SKM-1 (cell line): ENCODE results near the gene STK16.

Source experiments
- DNase-seq: peaks from one replicate; lab custom pipeline; 2025; ENCODE audit not compliant: unreplicated experiment; lab: John Stamatoyannopoulos, UW

The STK16 gene

DNA sequence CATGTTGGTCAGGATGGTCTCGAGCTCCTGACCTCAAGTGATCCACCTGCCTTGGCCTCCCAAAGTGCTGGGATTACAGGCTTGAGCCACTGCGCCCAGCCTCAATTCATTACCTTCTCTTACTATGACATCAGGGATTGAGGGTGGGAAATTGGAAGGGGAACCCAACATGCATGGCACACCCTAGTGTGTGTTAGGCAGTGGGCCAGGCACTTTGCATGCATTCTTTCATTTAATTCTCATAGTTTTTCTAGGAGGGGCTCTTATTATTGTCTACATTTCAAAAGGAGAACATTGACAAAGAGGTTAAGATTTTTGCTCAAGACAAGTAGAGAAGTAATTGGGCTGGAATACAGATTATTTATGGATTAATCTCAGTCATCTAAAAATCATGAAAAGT lies 23.0 kb downstream of the STK16 start:
- DNase-seq, result no peak

- no peak for DNase-seq
Measured at GRCh38 chr2:219269362-219270054, 24.2 kb downstream of the STK16 start.

DNA sequence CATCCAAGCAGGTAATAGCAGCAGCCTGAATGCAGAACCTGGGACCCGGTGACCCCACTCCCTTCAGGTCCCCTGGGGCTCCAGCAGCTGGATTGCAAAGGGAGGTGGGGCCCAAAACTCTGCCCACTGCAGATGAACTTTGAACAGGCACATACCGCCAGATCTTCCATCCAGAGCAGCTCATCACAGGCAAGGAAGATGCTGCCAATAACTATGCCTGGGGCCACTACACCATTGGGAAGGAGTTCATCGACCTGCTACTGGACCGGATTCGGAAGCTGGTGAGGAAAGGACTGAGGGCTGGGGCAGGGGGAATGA lies 24.7 kb downstream of the STK16 start:
- no peak for DNase-seq

DNA sequence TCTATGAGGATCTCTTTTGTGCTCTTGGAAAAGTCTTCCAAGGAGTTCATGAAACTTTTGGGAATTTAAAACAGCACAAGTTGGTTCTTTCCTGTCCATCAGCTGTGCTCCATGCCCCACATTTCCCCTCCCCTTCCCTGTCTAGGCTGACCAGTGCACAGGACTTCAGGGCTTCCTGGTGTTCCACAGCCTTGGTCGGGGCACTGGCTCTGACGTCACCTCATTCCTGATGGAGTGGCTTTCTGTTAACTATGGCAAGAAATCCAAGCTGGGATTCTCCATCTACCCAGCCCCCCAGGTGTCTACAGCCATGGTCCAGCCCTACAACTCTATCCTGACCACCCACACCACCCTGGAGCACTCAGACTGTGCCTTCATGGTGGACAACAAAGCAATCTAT lies 25.7 kb downstream of the STK16 start:
- no peak for DNase-seq

DNA sequence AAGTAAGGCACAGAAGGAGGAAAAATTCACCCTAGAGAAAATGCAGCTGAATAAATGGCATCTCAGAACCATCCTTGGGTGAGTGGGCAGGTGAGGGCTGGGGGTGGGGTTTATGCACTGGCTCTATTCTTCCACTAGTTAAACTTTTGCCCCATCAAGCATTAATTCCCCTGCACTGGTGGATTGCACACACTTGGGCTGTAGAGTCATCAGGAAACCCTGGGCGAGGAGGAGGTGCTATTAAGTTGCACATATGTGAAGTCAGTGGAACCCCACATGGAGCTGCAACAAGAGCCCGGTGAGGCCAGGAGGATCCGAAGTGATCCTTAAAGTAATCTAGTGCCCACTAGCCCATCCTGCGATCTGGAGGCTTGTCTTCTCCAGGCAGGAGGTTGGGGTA lies 27.1 kb downstream of the STK16 start:
- DNase-seq, result no peak

- DNase-seq, result no peak
Measured at GRCh38 chr2:219272995-219273394, 27.7 kb downstream of the STK16 start.

DNA sequence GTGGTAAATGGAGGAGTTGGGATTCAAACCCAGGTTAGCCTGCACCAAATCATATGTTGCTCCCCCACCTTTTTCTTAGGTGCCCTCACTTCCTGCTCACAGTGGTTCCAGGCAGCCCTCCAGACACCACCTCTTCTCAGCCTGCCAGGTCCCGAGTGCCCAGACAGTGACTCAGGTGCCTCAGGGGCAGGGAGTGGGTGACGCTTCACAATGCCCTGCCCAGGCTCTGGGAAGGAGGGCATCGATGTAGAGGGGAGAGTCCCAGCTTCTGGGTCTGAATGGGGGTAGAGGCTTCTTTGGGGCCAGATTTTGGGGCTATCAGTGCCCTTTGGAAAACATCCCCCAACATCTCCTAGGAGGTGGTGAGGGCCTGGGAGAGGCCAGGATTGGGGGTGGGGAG lies 28.7 kb downstream of the STK16 start:
- DNase-seq, result no peak

DNA sequence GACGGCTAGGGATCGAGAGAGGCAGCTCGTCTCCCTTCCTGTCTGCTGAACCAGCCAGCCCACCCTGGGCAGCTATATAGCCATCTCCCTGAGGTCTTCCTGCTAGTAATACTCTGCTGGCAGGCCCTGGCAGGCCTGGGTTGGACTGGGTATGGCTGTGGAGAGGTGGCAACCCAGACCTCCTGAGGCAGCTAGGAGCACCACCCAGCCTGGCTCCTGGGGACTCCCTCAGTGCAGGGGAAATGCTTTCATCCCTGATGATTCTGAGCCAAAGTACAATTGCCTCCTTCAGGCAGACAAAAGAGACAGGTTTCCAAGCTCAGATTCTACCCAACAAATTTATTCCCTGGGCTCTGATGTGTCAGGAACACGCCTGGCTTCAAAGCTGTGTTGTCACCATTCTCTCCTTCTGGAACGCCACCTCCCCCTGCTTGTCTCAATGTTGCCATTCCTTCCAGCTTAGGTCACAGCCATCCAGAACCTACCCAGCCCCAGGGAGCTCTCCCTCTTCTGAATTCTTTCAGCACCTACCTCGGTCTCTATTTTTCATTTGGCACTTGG lies 29.2 kb downstream of the STK16 start:
- no peak for DNase-seq

DNA sequence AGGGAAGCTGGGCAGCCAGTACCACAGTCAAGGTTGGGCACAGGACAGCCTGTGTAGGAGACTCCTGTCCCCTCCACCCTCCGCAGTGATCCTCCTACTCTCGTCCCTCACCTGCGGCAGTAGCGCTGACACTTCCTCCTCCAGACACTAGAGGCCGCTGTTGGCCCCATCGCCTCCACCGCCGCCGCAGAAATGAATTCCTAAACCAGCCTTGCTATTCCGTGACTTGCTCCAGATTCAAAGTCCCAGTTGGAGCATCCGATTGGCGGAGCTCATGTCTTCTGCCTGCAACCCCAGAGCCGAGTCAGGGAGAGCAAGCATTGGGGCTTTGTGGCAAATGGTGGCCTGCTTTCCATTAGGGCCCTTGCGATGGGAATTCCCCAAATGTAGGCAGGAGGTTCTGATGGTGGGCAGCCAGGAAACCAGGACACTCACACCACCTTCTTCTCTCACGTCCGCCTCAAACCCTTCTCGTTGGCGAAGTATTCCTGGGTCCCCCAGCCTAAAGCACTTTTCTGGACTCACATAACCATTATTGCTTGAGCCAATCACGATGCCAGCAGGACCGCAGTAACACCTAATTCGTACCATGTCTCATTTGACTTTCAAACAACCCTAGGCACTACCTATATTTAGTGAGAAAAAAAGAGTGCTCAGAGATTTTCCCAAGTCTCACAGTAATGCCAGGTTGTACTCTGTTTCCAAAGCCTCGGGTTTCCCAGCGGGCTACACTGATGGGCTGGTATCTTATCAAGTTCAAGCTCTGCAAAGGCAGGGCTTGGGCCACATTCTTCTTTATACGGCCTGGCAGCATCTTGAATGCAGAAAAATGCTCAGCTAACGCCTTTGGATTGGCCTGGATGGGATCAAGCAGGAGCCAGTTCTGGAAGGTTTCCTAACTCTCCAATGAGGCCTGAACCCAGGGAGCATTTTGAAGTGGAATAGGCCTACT lies 32.7 kb downstream of the STK16 start:
- DNase-seq, result peak; percentile 56

DNA sequence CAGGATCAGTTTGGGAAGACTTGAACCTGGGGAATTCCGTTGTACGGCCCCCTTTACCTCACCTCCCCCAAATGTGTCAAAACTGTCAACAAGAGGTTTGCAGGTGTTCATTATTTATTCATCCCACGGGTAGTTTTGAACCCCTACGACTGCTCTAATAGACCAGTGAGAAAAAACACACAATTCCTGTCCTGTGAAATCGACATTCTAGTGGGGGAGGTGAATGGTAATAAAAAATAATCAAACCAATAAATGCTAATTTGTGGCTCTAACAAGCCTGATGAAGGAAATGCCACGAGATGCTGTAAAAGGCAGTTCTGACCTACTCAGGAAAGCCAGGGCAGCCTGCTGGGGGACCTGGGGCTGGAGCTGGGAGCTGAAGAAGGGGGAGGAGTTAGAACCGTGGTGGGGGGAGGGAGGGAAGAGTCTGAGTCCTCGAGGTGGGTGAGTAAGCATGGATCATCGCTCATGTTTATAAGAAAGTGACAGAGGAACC lies 33.4 kb downstream of the STK16 start:
- DNase-seq, result no peak

- peak; percentile 96 for DNase-seq
Measured at GRCh38 chr2:219279151-219279915, 34.1 kb downstream of the STK16 start, which contains the start of gene DNAJB2. Gene DNAJB2, plus strand, starts transcription at chr2:219279366. Its CDS starts 468 bp downstream, at chr2:219279834.

DNA sequence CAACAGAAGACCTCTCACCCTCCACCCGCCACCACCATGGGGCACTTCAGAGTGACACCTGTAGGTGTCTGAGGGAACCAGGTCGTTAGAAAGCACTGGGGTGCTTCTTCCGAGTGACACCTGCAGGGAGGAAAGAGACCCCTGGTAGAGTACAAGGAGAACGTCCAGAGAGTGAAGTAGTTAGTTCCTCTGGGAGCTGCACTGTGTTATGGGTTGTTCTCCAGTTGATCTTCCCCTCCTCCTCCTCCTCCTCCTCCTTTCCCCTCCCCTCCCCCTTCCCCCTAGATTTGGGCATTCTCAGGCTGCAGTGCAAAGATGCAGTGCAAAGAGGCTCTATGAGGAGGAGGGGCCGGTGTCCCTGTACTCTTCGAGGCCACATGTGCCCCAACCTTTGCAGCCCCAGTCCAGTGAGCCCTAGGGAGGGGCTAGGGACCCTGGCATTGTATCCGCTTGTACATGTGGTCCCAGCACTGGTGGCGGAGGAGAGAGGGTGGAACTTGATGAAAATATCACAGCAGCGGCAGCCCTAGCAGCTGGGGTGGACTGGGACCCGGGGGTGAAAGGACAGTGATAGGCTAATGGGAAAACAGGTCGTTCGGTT lies 34.7 kb downstream of the STK16 start:
- DNase-seq, result no peak

GRCh38 chr2:219280651-219281050 lies 35.4 kb downstream of the STK16 start:
- no peak for DNase-seq

GRCh38 chr2:219281588-219281987 lies 36.3 kb downstream of the STK16 start:
- DNase-seq, result no peak

GRCh38 chr2:219282375-219282774 lies 37.1 kb downstream of the STK16 start:
- no peak for DNase-seq

GRCh38 chr2:219282943-219283581 lies 37.8 kb downstream of the STK16 start:
- no peak for DNase-seq

DNA sequence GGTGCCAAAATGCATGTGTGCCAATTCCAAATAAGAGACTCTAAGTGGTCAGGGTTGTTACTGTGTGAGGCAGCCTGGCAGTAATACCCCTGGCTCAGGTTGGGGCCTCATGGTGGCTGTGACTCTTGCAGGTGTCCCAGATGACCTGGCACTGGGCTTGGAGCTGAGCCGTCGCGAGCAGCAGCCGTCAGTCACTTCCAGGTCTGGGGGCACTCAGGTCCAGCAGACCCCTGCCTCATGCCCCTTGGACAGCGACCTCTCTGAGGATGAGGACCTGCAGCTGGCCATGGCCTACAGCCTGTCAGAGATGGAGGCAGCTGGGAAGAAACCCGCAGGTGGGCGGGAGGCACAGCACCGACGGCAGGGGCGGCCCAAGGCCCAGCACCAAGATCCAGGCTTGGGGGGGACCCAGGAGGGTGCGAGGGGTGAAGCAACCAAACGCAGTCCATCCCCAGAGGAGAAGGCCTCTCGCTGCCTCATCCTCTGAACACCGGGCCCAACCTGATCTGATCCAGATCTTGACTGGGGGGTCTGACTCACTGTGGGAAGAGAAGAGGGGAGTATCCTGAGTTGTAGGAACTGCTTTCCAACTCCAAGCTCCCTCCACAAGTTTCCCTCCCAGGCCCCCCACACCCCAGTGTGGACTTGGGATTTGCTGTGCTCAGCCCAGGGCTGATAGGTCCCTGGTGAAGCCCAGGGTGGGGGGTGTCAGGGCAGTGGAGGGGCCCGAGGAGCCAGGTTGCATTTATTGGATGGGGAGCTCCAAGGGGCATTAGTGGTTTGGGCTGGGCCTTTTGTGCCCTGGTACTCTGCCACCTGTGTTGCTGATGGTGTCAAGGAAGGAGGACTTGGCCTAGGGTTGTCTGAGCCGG lies 39.5 kb downstream of the STK16 start:
- DNase-seq, result no peak

- DNase-seq, result no peak
Measured at GRCh38 chr2:219285373-219285735, 40.1 kb downstream of the STK16 start.

GRCh38 chr2:219285894-219286425 lies 40.7 kb downstream of the STK16 start:
- DNase-seq, result no peak
